Sigmoid colon (tissue), 4 donors: ENCODE results near the gene CST9.

Source experiments
- POLR2A ChIP-seq, 2 donors: fragments of 450-650 bp; IDR thresholded peaks; one replicate each; pipeline ENCODE4 v1.6.1; 2016; ENCODE audit warnings: antibody characterized with exemption in 2 of 2, mild to moderate bottlenecking in 2 of 2, moderate library complexity in 2 of 2
- POLR2AphosphoS5 ChIP-seq, 4 donors: sonication (generic); formaldehyde crosslinking; IDR thresholded peaks; one replicate each; pipeline ENCODE4 v1.6.1; 2017; ENCODE audit warnings: antibody characterized with exemption in 4 of 4
- TF ChIP-seq, protein P1 (sequence below), 4 experiments: fragments of 450-650 bp in 3 of 4; fragments of 200-600 bp in 1 of 4; IDR thresholded peaks; one replicate each; pipeline ENCODE4 v1.5.1; 2016 to 2019; ENCODE audit warnings: antibody characterized with exemption in 4 of 4, mild to moderate bottlenecking in 3 of 4, moderate library complexity in 2 of 4

DNA sequence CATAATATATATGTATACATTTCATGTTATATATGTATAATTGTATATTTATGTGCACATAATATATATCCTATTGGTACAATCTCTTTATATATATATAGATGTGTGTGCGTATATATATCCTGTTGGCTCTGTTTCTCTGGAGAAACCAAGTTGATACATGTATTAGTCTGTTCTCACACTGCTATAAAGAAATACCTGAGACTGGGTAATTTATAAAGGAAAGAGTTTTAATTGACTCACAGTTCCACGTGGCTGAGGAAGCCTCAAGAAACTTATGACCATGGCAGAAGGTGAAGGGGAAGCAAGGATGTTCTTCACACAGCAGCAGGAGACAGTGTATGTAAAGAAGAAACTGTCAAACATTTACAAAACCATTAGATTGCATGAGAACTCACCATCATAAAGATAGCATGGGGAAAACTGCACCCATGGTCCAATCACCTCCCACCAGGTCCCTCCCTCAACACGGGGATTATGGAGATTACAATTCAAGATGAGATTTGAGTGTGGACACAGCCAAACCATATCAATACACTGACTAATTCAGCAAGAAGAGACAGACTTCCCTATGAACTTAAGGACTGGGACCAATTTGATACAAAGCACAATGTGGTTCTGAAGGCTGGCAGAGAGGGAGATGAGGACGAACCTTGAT, 18.1 kb upstream of the CST9 start:
- TF ChIP-seq, protein P1, sequence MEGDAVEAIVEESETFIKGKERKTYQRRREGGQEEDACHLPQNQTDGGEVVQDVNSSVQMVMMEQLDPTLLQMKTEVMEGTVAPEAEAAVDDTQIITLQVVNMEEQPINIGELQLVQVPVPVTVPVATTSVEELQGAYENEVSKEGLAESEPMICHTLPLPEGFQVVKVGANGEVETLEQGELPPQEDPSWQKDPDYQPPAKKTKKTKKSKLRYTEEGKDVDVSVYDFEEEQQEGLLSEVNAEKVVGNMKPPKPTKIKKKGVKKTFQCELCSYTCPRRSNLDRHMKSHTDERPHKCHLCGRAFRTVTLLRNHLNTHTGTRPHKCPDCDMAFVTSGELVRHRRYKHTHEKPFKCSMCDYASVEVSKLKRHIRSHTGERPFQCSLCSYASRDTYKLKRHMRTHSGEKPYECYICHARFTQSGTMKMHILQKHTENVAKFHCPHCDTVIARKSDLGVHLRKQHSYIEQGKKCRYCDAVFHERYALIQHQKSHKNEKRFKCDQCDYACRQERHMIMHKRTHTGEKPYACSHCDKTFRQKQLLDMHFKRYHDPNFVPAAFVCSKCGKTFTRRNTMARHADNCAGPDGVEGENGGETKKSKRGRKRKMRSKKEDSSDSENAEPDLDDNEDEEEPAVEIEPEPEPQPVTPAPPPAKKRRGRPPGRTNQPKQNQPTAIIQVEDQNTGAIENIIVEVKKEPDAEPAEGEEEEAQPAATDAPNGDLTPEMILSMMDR (IDR thresholded peaks at IDR 0.05): no peak
- TF ChIP-seq POLR2A (IDR thresholded peaks at IDR 0.05) (no peak), POLR2AphosphoS5 (IDR thresholded peaks at IDR 0.05) (no peak)
